Right cardiac atrium (tissue), 5 donors: Measurements from ENCODE around the gene TAS1R2. TPM values are rescaled to one million over a fixed set of nuclear protein-coding genes. Genes with fewer than 3 reads are reported as not detected.
A peak's percentile ranks its signal among the peaks of the same experiment; 100 is the strongest.

Source experiments
- ATAC-seq, 2 donors: fragments of 200-7000 bp; cut with Tn5 transposase; one replicate each; pipeline versions ENCODE4 v1.8.0 to v1.9.1; 2020; ENCODE audit warnings: moderate library complexity in 2 of 2, mild to moderate bottlenecking in 1 of 2
- DNase-seq, 3 donors: peaks; one replicate each; pipeline ENCODE4 v3.0.0-alpha.2; 2020
- H3K27ac ChIP-seq: one replicate; pipeline ENCODE4 v1.5.1; 2013; ENCODE audit warnings: mild to moderate bottlenecking, low read length, control low read depth, moderate library complexity
- H3K27me3 ChIP-seq: one replicate; pipeline ENCODE4 v1.6.1; 2013; ENCODE audit not compliant: control insufficient read depth, insufficient read depth
- H3K4me1 ChIP-seq: one replicate; pipeline ENCODE4 v1.6.1; 2013; ENCODE audit warnings: low read length; ENCODE audit not compliant: control insufficient read depth, insufficient read depth
- H3K4me3 ChIP-seq: one replicate; pipeline ENCODE4 v1.5.1; 2013; ENCODE audit warnings: low read length, control low read depth
- H3K9me3 ChIP-seq: one replicate; pipeline ENCODE4 v1.6.1; 2013; ENCODE audit warnings: low read length; ENCODE audit not compliant: control insufficient read depth
- WGBS: extraction: QIAGEN DNeasy Blood & Tissue Kit; methylation state at CpG from one replicate; pipeline ENCODE4 v1.1.7; 2013; 5-methylcytosine and 5-hydroxymethylcytosine counted together
- intact Hi-C, 4 donors: fragments of 100-400 bp; cut with DNase I; formaldehyde crosslinking; loops; one replicate each; pipeline versions ENCODE4 v1.11.0 to v1.14.0; 2022 to 2023
- polyA plus RNA-seq: library from polyadenylated mRNA; stranded (reverse); fragments of 200-250 nt; gene quantifications from one replicate; pipeline ENCODE4 v1.2.3, GENCODE V29; 2013
- total RNA-seq, 4 donors: library from RNA; stranded (reverse); fragmentation: NEBNext Ultra II Directional; extraction: Animal tissue kit (Norgen Biotek cat#: 25700); gene quantifications; one replicate each; pipeline ENCODE4 v1.2.1, GENCODE V29; 2021
- donor health status: healthy with polysubstance abuse.
- donor health status: DM: no; HTN: yes; CAD: no.
- donor health status: DM: no; HTN: no; CAD: no.
- donor health status: DM: no; HTN: yes; CAD: no; lungs with severe emphysema.
- donor health status: DM: yes; HTN: yes; CAD: no.

Gene TAS1R2
- total and polyA plus RNA-seq, 5 donors: not detected

- Histone ChIP-seq H3K4me1 (no peaks in the 10 kb centered on the region), H3K4me3 (no peak overlapping the region), H3K27ac (no peak overlapping the region), H3K27me3 (no peaks in the 10 kb centered on the region), H3K9me3 (no peaks in the 10 kb centered on the region)
- no peak for ATAC-seq
- intact Hi-C loops: no loop called here
- DNase-seq: no peak
- WGBS: 98% methylated on average over 23 of the region's 23 CpGs
Measured at GRCh38 chr1:18883079-18883478, 23.6 kb upstream of the TAS1R2 start.

GRCh38 chr1:18882486-18882885 is 23.0 kb upstream of the TAS1R2 start:
- Histone ChIP-seq H3K4me3 (no peak overlapping the region), H3K27me3 (no peaks in the 10 kb centered on the region), H3K4me1 (no peaks in the 10 kb centered on the region), H3K9me3 (no peaks in the 10 kb centered on the region), H3K27ac (no peak overlapping the region)
- intact Hi-C loops: no loop called here
- ATAC-seq: no peak
- 62% methylated on average over 8 of the region's 8 CpGs for WGBS
- DNase-seq: no peak

GRCh38 chr1:18881642-18882431 is 22.4 kb upstream of the TAS1R2 start:
- no peak overlapping the region for H3K4me3 ChIP-seq
- WGBS: 85% methylated on average over 24 of the region's 24 CpGs
- H3K27ac ChIP-seq: no peak overlapping the region
- H3K27me3 ChIP-seq: no peaks in the 10 kb centered on the region
- no peaks in the 10 kb centered on the region for H3K4me1 ChIP-seq
- intact Hi-C loops: no loop called here
- H3K9me3 ChIP-seq: no peaks in the 10 kb centered on the region
- ATAC-seq (no peak), DNase-seq (no peak)

GRCh38 chr1:18881164-18881563 is 21.7 kb upstream of the TAS1R2 start:
- Histone ChIP-seq H3K4me1 (no peaks in the 10 kb centered on the region), H3K4me3 (no peak overlapping the region), H3K27ac (no peak overlapping the region), H3K9me3 (no peaks in the 10 kb centered on the region), H3K27me3 (no peaks in the 10 kb centered on the region)
- ATAC-seq (no peak), DNase-seq (no peak)
- WGBS: over 99% methylated on average over 2 of the region's 2 CpGs
- intact Hi-C loops: no loop called here

GRCh38 chr1:18880585-18880984 is 21.1 kb upstream of the TAS1R2 start:
- DNase-seq (no peak), ATAC-seq (no peak)
- Histone ChIP-seq H3K27ac (no peak overlapping the region), H3K4me3 (no peak overlapping the region), H3K4me1 (no peaks in the 10 kb centered on the region), H3K27me3 (no peaks in the 10 kb centered on the region), H3K9me3 (no peaks in the 10 kb centered on the region)
- intact Hi-C loops: no loop called here
- 95% methylated on average over 1 of the region's 1 CpG for WGBS

GRCh38 chr1:18879791-18880309 is 20.4 kb upstream of the TAS1R2 start:
- peak in 1 of 3 donors; percentile 51 for DNase-seq
- intact Hi-C loops: loop anchor here in 1 of 4 donors (10.0 kb wide), 1 partner anchor 285 kb away; no protein-coding TSS in a partner anchor
- no peak for ATAC-seq
- H3K4me1 ChIP-seq: no peaks in the 10 kb centered on the region
- no peaks in the 10 kb centered on the region for H3K9me3 ChIP-seq
- no peaks in the 10 kb centered on the region for H3K27me3 ChIP-seq
- H3K27ac ChIP-seq: no peak overlapping the region
- no peak overlapping the region for H3K4me3 ChIP-seq
- 85% methylated on average over 21 of the region's 21 CpGs for WGBS

- 84% methylated on average over 12 of the region's 12 CpGs for WGBS
- ATAC-seq (no peak), DNase-seq (peak in 1 of 3 donors; percentile 35)
- H3K9me3 ChIP-seq: no peaks in the 10 kb centered on the region
- H3K27ac ChIP-seq: no peak overlapping the region
- H3K4me3 ChIP-seq: no peak overlapping the region
- H3K4me1 ChIP-seq: no peaks in the 10 kb centered on the region
- intact Hi-C loops: loop anchor here in 1 of 4 donors (10.0 kb wide), 1 partner anchor 285 kb away; no protein-coding TSS in a partner anchor
- H3K27me3 ChIP-seq: no peaks in the 10 kb centered on the region
Measured at GRCh38 chr1:18879215-18879790, 19.8 kb upstream of the TAS1R2 start.

GRCh38 chr1:18878538-18879214 is 19.2 kb upstream of the TAS1R2 start:
- intact Hi-C loops: loop anchor here in 1 of 4 donors (10.0 kb wide), 1 partner anchor 284 kb away; no protein-coding TSS in a partner anchor
- Histone ChIP-seq H3K4me3 (no peak overlapping the region), H3K27ac (no peak overlapping the region), H3K27me3 (no peaks in the 10 kb centered on the region), H3K9me3 (no peaks in the 10 kb centered on the region), H3K4me1 (no peaks in the 10 kb centered on the region)
- DNase-seq (no peak), ATAC-seq (no peak)
- WGBS: 85% methylated on average over 12 of the region's 12 CpGs

GRCh38 chr1:18877282-18877681 is 17.8 kb upstream of the TAS1R2 start:
- intact Hi-C loops: loop anchor here in 1 of 4 donors (10.0 kb wide), 1 partner anchor 282 kb away; no protein-coding TSS in a partner anchor
- no peak for ATAC-seq
- 92% methylated on average over 35 of the region's 35 CpGs for WGBS
- no peaks in the 10 kb centered on the region for H3K4me1 ChIP-seq
- no peaks in the 10 kb centered on the region for H3K9me3 ChIP-seq
- DNase-seq: peak in 1 of 3 donors; percentile 64
- no peak overlapping the region for H3K27ac ChIP-seq
- H3K27me3 ChIP-seq: no peaks in the 10 kb centered on the region
- no peak overlapping the region for H3K4me3 ChIP-seq

GRCh38 chr1:18876210-18876609 is 16.8 kb upstream of the TAS1R2 start:
- H3K27ac ChIP-seq: no peak overlapping the region
- no peaks in the 10 kb centered on the region for H3K27me3 ChIP-seq
- H3K4me3 ChIP-seq: no peak overlapping the region
- ATAC-seq (no peak), DNase-seq (no peak)
- H3K4me1 ChIP-seq: no peaks in the 10 kb centered on the region
- WGBS: 92% methylated on average over 10 of the region's 10 CpGs
- intact Hi-C loops: loop anchor here in 1 of 4 donors (10.0 kb wide), 1 partner anchor 281 kb away; no protein-coding TSS in a partner anchor
- H3K9me3 ChIP-seq: no peaks in the 10 kb centered on the region

GRCh38 chr1:18875796-18876128 is 16.3 kb upstream of the TAS1R2 start:
- H3K27ac ChIP-seq: no peak overlapping the region
- no peak for ATAC-seq
- intact Hi-C loops: loop anchor here in 1 of 4 donors (10.0 kb wide), 1 partner anchor 281 kb away; no protein-coding TSS in a partner anchor

More at GRCh38 chr1:18875796-18876128, 16.3 kb upstream of the TAS1R2 start:
- no peak for DNase-seq
- Histone ChIP-seq H3K27me3 (no peaks in the 10 kb centered on the region), H3K4me1 (no peaks in the 10 kb centered on the region), H3K4me3 (no peak overlapping the region), H3K9me3 (no peaks in the 10 kb centered on the region)
- WGBS: 92% methylated on average over 3 of the region's 3 CpGs
